GM12892 (cell line): ENCODE data around the gene CAP2.
A peak's percentile ranks its signal among the peaks of the same experiment; 100 is the strongest.
"Not testable (repeated sequence)": the region's sequence is repeated elsewhere in the genome, so short reads cannot be mapped to it uniquely, and the experiment has no call there.

Experiments
- DNase-seq: peaks from one replicate; pipeline ENCODE4 v3.0.0; 2011; ENCODE audit not compliant: insufficient read length
- FAIRE-seq: peaks from 2 replicates; lab custom pipeline; 2011; peaks lifted over from hg19 to GRCh38; lab: Jason Lieb, UNC
- POLR2A ChIP-seq: IDR thresholded peaks from 2 replicates; pipeline ENCODE4 v1.6.1; 2011; ENCODE audit warnings: low read depth, low read length, control low read depth
- POLR2AphosphoS5 ChIP-seq: IDR thresholded peaks from 2 replicates; pipeline ENCODE4 v1.6.1; 2011; ENCODE audit warnings: low read depth, low read length, control low read depth
- TAF1 ChIP-seq: IDR thresholded peaks from 2 replicates; pipeline ENCODE4 v1.6.1; 2011; ENCODE audit warnings: low read depth, mild to moderate bottlenecking, control low read depth, low read length, borderline replicate concordance

Gene CAP2

DNA sequence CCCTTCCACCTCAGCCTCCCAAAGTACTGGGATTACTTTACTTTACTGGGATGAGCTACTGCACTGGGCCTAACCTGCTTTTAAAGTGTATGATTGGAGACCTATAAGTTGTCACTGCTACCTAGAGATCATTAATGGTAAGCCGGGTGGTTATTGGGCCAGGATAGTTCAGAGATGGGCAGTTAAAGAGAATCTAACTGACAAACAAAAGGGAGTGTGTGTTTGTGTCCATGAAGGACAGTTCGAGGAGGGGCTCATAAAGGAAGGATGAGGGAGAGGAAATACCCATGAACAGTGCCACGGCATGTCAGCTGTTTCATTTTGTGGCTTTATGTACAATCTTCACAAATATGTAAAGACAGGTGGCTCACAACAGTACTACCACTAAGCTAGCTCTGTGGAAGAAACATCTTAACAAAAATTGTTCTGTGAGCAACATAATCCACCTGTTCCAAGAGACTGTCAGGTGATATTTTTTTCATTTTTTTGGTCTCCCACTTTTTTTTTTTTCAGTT lies 137.0 kb downstream of the CAP2 start:
- FAIRE-seq (no peak), DNase-seq (no peak)
- TF ChIP-seq POLR2A: no peak
- TF ChIP-seq TAF1: no peak
- no peak for TF ChIP-seq POLR2AphosphoS5

GRCh38 chr6:17536586-17536985 lies 143.2 kb downstream of the CAP2 start:
- DNase-seq: no peak
- no peak for TF ChIP-seq POLR2A
- TF ChIP-seq TAF1: no peak
- TF ChIP-seq POLR2AphosphoS5: no peak
- no peak for FAIRE-seq

GRCh38 chr6:17542243-17542642 lies 148.8 kb downstream of the CAP2 start:
- DNase-seq (no peak), FAIRE-seq (no peak)
- TF ChIP-seq POLR2A (no peak), POLR2AphosphoS5 (no peak), TAF1 (no peak)

- not testable (repeated sequence) for DNase-seq, FAIRE-seq
Measured at GRCh38 chr6:17545681-17546080, 152.3 kb downstream of the CAP2 start.

DNA sequence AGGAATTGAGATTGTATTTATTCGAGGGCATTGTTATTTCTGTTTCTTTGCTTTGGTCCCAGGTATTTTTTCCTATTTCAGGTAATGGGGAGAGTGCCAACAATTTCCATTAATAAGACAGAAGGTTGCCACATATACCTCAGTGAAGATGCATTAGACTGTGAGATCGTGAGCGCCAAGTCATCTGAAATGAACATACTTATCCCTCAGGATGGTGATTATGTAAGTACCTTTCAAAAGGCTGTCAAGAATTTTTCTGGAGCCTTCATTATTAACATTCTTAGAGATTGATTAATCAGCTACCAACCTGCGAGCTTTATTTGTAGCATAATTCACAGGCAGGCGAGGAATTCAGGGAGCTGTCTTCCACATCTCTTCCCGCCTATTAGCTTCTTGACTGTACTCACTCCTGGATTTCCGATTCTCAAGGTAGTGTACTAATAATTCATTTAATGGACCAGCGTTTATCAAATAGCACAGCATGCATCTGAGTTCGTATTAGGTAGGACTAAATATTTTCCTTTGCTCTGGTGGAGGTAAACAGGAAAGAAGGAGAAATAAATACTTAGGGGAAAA lies 158.1 kb downstream of the CAP2 start:
- TF ChIP-seq POLR2AphosphoS5: no peak
- TF ChIP-seq POLR2A: no peak
- no peak for TF ChIP-seq TAF1
- DNase-seq (no peak), FAIRE-seq (no peak)

GRCh38 chr6:17552861-17553260 lies 159.5 kb downstream of the CAP2 start:
- no peak for FAIRE-seq
- TF ChIP-seq TAF1 (no peak), POLR2AphosphoS5 (no peak), POLR2A (no peak)
- no peak for DNase-seq

DNA sequence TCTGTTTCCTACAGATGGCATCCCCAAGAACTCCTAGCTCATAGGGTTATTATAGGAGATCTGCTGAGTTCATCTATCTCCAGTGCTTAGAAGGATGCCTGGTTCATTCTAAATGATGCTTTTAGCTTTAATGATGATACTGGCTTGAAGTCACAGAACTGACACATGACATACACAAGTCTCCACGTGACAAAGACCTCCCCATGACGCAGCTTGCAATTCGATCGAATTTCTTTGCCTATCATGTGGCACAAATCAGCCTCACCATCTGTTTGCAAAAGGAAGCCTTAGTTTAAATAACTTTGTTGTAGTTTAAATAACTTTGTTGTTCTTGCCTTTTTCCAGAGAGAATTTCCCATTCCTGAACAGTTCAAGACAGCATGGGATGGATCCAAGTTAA lies 162.6 kb downstream of the CAP2 start:
- TF ChIP-seq POLR2AphosphoS5 (no peak), POLR2A (no peak), TAF1 (no peak)
- no peak for DNase-seq
- no peak for FAIRE-seq

DNA sequence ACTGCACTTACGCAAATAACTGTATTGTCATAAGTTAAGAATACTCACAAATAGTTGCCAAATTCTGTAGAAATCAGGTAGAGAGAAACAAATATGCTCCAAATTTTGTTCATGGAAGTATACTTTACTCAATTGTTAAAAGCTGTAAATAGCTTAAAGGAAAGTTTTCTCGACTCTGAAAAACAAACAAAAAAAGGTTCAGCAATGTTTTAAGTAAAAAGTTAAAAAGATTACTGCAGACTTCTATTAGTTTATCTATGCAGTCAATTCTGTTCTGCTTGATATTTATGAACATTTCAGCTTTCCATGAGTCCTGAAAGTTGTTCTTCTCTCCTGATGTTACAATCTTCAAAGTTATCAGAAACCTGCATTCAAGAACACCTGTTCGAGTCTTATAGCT lies 169.2 kb downstream of the CAP2 start:
- no peak for TF ChIP-seq POLR2A
- TF ChIP-seq POLR2AphosphoS5: no peak
- no peak for TF ChIP-seq TAF1
- FAIRE-seq (peak; percentile 36), DNase-seq (no peak)

DNA sequence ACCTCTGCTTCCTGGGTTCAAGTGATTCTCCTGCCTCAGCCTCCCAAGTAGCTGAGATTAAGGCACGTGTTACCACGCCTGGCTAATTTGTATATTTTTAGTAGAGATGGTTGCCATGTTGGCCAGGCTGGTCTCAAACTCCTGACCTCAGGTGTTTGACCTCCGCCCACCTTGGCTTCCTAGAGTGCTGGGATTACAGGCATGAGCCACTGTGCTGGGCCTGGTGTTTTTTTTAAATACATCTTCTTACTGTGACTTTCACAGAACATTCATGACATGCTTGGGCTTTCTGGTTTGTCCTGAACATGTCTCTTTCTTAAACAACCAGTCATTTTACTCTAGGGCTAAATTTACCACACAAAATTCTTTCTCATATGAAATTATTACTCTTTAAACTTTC lies 172.0 kb downstream of the CAP2 start:
- DNase-seq: no peak
- TF ChIP-seq TAF1 (no peak), POLR2AphosphoS5 (no peak), POLR2A (no peak)
- no peak for FAIRE-seq

GRCh38 chr6:17574866-17575560 lies 181.6 kb downstream of the CAP2 start:
- TF ChIP-seq TAF1: no peak
- no peak for TF ChIP-seq POLR2A
- TF ChIP-seq POLR2AphosphoS5: no peak
- no peak for FAIRE-seq
- DNase-seq: no peak

DNA sequence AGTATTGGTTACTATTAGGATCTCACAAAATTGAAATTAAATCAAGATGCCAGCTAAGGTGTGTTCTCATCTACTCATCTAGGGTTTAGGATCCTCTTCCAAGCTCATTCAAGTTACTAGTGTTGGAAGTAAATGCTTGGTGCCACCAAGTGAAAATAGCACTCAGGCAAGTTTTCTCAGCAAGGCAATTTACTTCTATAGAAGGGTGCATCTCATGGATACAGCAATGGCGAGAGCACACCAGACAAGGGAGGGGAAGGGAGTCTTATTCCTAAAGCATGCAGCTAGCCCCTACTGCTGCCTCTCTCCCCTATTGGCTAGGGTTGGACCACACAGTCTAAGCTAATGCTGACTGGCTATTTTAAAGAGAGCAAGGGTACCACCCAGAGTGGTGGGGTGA lies 183.7 kb downstream of the CAP2 start:
- FAIRE-seq: no peak
- DNase-seq: no peak
- TF ChIP-seq TAF1 (no peak), POLR2A (no peak), POLR2AphosphoS5 (no peak)

- TF ChIP-seq POLR2AphosphoS5 (no peak), POLR2A (no peak), TAF1 (no peak)
- DNase-seq (no peak), FAIRE-seq (no peak)
Measured at GRCh38 chr6:17580518-17581048, 187.2 kb downstream of the CAP2 start.

DNA sequence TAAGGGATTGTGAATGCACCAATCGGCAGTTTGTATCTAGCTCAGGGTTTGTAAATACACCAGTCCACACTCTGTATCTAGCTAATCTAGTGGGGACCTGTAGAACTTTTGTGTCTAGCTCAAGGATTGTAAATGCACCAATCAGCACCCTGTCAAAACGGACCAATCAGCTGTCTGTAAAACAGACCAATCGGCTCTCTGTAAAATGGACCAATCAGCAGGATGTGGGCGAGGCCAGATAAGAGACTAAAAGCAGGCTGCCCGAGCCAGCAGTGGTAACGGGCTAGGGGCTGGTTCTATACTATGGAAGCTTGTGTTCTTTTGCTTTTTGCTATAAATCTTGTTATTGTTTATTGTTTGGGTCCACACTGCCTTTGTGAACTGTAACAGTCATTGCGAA lies 187.9 kb downstream of the CAP2 start:
- DNase-seq, FAIRE-seq: not testable (repeated sequence)
